NCI-H345 (cell line): ENCODE results near the gene EFNA5.

Source experiments
- DNase-seq: peaks from one replicate; lab custom pipeline; 2025; lab: John Stamatoyannopoulos, UW

The EFNA5 gene

GRCh38 chr5:107426209-107426608 is 244.5 kb downstream of the EFNA5 start:
- DNase-seq, result no peak

DNA sequence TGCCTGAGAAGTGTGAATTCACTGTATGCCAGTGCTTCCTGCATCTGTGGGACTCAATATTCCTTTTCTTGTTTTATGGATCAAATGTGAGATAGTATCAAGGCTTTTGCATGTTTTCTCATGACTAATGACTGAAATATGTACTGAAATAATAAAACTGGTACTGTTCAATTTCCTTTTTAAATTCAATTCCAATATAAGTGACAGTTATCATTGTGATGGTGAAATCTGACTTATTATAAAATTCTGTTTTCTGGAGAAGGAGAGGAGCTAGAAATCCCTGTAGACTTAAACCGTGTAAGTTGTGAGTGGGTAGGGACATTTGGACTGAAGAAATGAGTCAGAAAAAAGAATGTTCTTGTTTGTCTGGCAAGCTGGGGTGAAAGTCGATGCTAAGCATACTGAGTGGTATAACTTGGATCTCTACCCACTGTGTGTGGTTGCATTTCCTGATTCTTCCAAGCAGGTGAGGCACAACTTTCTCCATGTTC is 245.2 kb downstream of the EFNA5 start:
- no peak for DNase-seq

DNA sequence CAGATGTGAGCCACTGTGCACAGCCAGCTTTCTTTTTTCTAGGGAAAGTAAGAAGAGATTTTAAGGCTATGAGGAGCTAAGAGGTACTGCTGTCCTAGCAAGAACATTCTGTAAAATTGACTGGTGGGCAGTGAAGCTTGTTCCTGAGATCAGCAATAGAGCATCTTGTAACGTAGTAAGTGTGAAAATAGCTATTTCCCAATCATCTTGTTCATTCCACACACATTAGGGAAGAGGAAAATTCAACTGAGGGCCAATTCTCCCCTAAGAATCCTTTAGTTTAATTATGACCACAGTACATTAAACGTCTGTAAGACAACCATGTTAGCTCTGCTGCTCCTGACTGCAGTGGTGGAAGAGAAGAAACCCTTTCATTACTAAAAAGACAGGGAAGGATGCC is 246.2 kb downstream of the EFNA5 start:
- DNase-seq, result no peak

DNA sequence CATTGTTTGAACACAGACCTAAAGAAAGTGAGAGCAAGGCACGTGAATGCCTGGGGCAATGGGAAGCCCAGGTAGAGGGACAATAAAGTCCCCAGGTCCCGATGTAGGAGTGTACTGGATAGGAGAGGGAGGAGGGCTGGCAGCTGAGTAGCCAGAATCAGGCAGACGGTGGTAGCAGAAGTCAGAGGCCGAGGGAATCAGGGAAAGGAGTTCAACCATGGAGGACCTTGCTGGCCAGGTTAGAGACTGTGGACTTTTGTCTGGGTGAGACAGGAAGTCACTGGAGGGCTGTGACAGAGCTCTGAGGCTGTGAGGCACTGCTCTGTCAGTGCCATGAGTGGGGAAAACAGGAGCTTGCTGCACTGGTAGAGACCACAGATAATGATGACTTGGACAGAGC is 248.2 kb downstream of the EFNA5 start:
- DNase-seq, result no peak

DNA sequence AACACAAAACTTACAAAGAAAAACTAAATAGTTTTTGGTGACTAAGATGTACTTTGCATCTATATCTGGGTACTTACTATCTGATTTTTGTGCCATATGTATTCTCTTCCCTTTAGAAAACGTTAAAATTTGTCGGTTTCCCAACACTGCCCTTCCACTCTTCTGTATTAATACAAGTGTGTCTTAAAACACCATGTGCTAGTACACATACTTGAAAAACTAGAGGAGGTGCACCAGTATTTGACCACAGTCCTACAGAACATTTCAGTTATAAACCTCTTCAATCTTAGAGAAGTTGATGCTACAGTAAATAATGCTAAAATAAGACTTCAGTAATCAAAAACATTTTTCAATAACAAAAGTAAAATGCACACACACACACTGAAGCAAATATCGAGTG is 251.2 kb downstream of the EFNA5 start:
- no peak for DNase-seq

DNA sequence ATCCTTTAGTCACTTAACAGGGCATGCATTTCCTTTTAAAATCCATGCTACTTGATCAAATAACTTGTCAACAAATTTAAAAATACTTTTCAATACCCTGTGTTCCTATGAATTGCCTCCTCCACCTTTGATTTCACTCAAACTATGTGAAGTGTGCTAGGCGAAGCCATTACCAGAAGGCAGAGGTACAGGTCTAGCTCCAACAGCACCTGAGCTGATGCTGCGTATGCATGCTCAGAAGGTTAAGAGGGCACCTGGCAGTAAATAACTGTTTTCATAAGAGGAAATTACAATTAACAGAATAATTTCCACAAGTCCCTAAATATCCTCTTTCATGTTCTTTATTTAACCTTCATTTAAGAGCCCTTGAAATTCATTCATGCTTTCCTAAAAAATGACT is 251.8 kb downstream of the EFNA5 start:
- no peak for DNase-seq

- no peak for DNase-seq
Measured at GRCh38 chr5:107418071-107418470, 252.7 kb downstream of the EFNA5 start.

DNA sequence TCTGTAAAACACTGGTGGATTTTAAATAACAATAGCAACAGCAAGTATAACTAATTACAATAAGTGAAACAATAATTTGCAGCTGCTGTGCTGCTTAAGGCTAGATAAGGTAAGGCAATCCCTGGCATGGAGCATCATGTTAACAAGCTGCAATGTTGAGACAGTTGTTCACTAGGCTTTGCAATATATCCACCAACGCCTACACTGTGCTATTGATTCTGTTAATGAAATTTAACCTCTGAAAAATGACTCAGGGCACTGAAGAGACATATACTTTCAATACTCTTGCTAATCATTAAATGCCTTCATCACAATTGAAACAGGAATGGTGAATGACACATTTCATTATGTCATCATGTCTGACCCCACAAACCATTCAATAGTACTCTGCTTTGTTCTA is 255.0 kb downstream of the EFNA5 start:
- DNase-seq, result no peak

- no peak for DNase-seq
Measured at GRCh38 chr5:107414802-107415201, 255.9 kb downstream of the EFNA5 start.

DNA sequence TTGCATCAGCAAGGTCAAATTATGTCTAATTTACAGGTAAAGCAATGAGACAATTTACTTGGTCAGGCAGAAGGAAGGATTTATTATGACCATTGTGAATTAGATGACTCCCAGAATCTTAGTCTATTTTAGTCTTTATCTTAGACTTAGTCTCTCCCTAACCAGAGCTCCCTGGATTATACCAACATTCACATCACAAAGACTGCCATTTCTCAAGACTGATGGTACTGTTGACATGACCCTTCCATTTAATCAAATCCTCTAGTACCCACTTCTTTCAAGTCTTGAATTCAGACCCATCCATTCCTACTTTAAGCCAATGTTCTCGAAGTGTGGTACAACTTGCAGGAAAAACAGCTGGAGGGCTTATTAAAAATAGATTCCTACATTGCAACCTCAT is 257.0 kb downstream of the EFNA5 start:
- DNase-seq, result no peak

DNA sequence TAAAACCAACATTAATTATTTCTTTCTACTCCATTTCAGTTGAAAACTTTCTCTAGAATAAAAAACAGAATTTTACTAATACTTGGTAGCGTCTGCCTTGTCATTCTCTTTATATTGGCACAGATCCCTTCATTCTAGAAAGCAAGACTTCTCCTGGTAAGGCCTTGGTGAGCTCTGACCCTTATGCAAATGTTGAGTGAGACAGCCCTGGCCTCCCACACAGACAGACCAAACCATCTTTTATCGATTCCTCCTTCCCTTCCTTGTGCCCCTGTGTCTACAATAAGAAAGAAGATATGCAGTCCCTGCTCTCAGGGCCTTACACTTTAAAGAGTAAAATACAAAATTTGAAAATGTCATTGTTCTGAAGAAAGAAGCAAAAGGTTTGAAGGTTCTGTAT is 262.2 kb downstream of the EFNA5 start:
- no peak for DNase-seq

DNA sequence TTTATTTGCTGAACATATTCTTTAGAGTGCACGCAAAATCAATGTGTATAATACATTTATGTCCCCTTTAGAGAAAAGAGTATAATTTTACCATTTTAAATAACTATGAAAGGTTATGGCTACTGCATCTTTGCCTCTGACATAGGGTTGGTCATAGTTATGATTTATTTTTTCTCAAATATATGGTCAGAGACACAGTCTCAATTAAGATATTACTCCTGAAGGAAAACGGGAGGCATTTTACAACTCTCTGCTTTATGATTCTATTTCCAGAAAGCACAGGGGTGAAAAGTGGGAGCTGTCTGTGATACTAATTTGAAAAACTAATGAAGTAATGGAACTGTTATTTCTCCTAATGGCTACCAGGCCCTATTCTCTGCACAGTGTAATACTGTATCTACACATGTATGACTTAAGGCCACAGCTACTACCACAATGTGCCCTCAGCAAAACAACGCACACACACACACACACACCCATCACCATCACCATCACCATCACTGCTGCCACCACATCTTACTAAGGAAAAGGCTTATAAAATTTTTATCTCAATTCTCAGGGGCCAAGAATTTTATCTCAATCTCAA is 262.9 kb downstream of the EFNA5 start:
- DNase-seq, result no peak

GRCh38 chr5:107404595-107405374 is 266.0 kb downstream of the EFNA5 start:
- DNase-seq, result no peak

DNA sequence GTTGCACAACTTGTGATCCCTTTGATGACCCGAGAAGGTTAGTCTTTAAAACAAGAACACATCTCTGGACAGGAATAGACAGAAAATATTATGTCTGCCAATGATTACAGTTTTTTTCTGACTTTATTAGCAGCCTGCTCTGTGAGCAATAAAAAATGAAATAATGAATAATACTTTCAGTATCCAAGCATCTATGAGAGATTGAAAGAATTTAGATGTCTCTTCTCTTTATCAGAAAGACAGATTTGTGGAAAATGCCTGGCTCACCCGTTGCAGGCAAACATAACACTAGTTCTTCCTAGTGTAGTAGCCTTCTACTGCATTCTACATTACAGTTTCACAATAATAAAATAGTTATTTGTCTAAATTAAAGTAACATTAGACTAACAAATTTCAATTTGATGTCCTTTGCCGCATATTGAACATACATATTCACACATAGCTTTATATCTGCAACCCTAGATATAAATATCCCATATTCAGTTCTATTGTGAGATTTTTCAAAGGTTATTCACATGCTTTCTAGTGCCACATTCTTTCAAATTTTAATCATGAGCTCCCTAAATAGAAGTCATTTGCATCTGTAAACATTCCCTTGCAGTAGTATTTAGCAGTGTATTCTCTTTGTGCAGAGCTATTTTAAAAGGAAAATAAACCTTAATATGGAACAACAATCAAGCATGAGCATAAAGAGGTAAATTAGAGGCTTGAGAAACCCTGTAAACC is 267.3 kb downstream of the EFNA5 start:
- no peak for DNase-seq

DNA sequence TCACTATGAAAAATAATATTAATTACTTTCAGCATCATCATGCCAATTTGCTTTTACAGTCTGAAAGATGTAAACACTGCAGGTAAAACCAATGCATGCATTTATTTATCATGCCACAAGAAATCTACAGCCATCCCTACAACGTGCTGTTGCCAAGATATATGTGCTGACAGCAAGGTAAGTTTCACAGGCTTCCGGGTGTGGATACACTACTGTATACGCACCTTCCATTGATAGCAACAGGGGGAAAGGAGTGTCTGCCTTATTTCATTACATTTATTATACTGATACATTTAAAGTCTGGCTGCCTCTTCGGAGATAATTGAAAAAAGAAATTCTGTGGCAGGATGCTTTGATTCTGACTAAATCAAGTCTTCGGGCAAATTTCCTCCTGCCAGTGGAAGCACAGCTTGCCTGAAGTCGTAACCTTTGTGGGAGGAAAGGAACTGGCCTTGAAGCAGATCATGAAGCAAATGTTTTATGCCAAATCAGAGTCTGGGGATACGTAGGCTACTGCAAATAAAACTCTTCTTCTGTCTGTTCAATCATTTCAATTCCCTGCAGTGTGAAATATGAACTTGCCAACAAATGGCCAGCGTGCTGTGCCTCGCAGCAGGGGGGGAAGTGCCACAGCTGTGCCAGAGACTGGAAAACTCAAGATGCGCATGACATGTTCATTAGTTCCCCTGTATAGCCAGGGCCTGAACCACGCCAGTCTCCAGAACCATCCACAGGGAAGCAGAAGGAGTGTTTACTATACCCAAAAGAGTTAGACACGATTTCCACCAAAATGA is 268.1 kb downstream of the EFNA5 start:
- peak; percentile 80 for DNase-seq

DNA sequence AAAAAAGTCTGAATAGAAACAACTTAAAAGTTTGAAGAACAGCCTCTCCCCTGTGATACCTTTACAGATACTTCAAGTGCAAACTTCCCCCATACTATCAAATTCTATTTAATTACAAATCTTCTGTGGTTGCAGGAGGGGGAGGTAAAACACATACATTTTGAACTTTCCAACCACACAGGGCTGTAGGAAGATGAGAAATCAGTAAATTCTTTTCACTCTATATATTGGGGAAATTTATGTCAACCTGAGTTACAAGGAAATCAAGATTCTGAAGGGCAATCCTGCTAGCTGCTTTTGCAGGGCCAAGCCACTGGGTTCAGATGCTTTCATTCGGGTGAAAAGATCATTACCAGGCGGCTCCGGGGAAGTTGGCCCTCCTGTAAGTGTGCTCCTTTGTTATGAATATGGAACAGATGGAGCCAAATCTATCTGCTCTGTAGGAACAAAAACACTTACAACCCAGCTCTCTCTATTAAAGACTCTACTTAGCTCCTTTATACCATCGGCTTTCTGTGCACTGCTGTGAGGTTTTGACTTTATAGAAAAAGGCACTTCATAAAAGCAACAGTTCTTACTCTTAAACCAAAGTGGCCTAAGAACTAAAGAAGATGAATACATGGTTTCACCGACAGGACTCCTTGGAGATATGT is 269.1 kb downstream of the EFNA5 start:
- peak; percentile 12 for DNase-seq

GRCh38 chr5:107400328-107400727 is 270.4 kb downstream of the EFNA5 start:
- DNase-seq, result no peak

DNA sequence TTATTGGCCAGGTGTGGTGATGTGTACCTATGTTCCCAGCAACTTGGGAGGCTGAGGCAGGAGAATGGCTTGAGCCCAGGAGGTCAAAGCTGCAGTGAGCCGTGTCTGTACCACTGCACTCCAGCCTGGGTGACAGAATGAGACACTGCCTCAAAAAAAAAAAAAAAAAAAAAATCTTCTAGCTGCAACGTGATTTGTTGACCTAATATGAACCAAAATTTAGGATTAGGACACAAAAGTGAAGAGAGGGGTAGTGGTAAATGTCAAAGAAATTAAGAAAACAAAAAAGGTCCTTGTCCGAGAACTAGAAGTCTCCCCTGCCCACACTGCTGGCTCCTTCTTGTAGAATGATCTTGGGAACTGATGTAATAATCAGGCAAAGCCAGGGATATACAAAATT is 272.0 kb downstream of the EFNA5 start:
- no peak for DNase-seq

GRCh38 chr5:107396351-107396690 is 274.4 kb downstream of the EFNA5 start:
- no peak for DNase-seq

DNA sequence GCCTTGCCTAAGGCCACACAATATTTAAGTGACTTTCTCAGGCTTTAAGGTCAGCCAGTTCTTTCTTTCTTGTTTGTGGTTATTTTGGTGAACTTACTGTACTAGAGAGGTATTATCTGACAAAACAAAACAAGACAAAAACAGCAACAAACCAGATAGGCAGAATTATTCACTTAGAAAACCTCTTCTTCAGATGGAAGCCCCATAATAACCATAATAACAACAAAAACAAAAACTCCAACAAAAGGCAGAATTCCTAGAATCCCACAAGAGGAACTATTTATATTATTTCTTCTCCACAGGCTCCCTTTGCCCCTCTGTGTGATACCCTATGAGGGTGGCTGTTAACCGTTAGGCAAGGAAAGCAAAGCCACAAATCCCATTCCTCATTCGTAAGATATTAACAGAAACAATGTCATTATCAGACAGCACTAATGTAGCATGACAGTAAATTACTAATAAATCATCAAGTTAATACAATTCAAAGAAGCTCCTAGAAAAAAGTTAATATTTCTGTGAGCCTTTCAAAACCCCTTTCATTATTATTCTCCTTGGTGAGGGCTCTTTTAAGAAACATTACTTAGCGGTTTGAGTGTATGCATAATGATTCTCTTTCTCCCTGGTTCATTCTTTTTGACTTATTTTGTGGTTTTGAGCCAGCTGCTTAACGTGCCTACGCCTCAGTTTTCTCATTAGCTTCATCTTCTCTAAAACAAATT is 274.9 kb downstream of the EFNA5 start:
- no peak for DNase-seq

- DNase-seq, result no peak
Measured at GRCh38 chr5:107393851-107394250, 276.9 kb downstream of the EFNA5 start.
